K562 (cell line): ENCODE results near the gene ANKRD13D. TPM values are rescaled to one million over a fixed set of nuclear protein-coding genes. Genes with fewer than 3 reads are reported as not detected.

Source experiments
- NFIX ChIP-seq: fragments of 250-450 bp; sonication (Bioruptor Pico); IDR thresholded peaks from 2 replicates; pipeline ENCODE4 v1.4.0; 2020; ENCODE audit warnings: low read depth, mild to moderate bottlenecking, moderate library complexity
- NR2F6 ChIP-seq: fragments of 450-650 bp; formaldehyde crosslinking; IDR thresholded peaks from 2 replicates; pipeline ENCODE4 v1.4.0; 2020; ENCODE audit warnings: mild to moderate bottlenecking
- PATZ1 ChIP-seq: fragments of 250-450 bp; sonication (Bioruptor Pico); IDR thresholded peaks from 2 replicates; pipeline ENCODE4 v1.5.0; 2020; ENCODE audit warnings: mild to moderate bottlenecking, borderline replicate concordance
- RBM25 ChIP-seq: fragments of 200-400 bp; formaldehyde crosslinking; IDR thresholded peaks from 2 replicates; pipeline ENCODE4 v1.6.1; 2018; ENCODE audit warnings: low read length, low read depth, moderate library complexity; ENCODE audit not compliant: severe bottlenecking
- SETDB1 ChIP-seq: IDR thresholded peaks from one replicate; pipeline ENCODE4 v1.6.1; 2012; ENCODE audit warnings: low read length, control low read depth, inconsistent platforms
- SMAD2 ChIP-seq: fragments of 150-350 bp; IDR thresholded peaks from 2 replicates; pipeline ENCODE4 v1.6.1; 2014; ENCODE audit warnings: low read depth, mild to moderate bottlenecking, low read length
- SNAPC5 ChIP-seq: fragments of 250-450 bp; sonication (Bioruptor Pico); IDR thresholded peaks from 2 replicates; pipeline ENCODE4 v1.8.0; 2021; ENCODE audit warnings: moderate library complexity, mild to moderate bottlenecking, inconsistent platforms
- SNIP1 ChIP-seq: fragments of 450-650 bp; IDR thresholded peaks from 2 replicates; pipeline ENCODE4 v1.7.1; 2017; ENCODE audit warnings: low read depth, mild to moderate bottlenecking
- SP2 ChIP-seq: IDR thresholded peaks from 2 replicates; pipeline ENCODE4 v1.6.1; 2011; ENCODE audit warnings: mild to moderate bottlenecking, low read depth, low read length, moderate library complexity; ENCODE audit not compliant: poor library complexity, severe bottlenecking; ENCODE audit errors: extremely low read depth
- TOE1 ChIP-seq, 2 experiments: fragments of 450-650 bp in 1 of 2; sonication (generic) in 1 of 2; formaldehyde crosslinking in 1 of 2; IDR thresholded peaks; 2 replicates each; pipeline versions ENCODE4 v1.7.1 to v1.8.0; 2016 to 2022; ENCODE audit warnings: borderline replicate concordance in 2 of 2, mild to moderate bottlenecking in 2 of 2, antibody characterized with exemption in 1 of 2, inconsistent platforms in 1 of 2, low read depth in 1 of 2, missing genetic modification reagents in 1 of 2, moderate library complexity in 1 of 2
- WHSC1 ChIP-seq: IDR thresholded peaks from one replicate; pipeline ENCODE4 v1.6.1; 2012; ENCODE audit warnings: low read length, control low read depth, inconsistent platforms
- ZNF165 ChIP-seq: fragments of 250-450 bp; sonication (Bioruptor Pico); IDR thresholded peaks from 2 replicates; pipeline ENCODE4 v1.4.0; 2020; ENCODE audit warnings: borderline replicate concordance
- ZNF407 ChIP-seq: fragments of 450-650 bp; IDR thresholded peaks from 2 replicates; pipeline ENCODE4 v1.6.1; 2016; ENCODE audit warnings: low read depth
- ZNF449 ChIP-seq: fragments of 250-450 bp; sonication (Bioruptor Pico); IDR thresholded peaks from 2 replicates; pipeline ENCODE4 v1.8.0; 2022; ENCODE audit warnings: moderate library complexity, mild to moderate bottlenecking, inconsistent platforms
- ZNF57 ChIP-seq: fragments of 450-650 bp; formaldehyde crosslinking; IDR thresholded peaks from 2 replicates; pipeline ENCODE4 v1.4.0; 2020; ENCODE audit warnings: mild to moderate bottlenecking, moderate library complexity
- ZNF780A ChIP-seq: fragments of 250-450 bp; sonication (Bioruptor Pico); IDR thresholded peaks from 2 replicates; pipeline ENCODE4 v1.5.0; 2021; ENCODE audit warnings: mild to moderate bottlenecking
- polyA plus RNA-seq, 8 experiments: library from polyadenylated mRNA; depleted of rRNA in 4 of 8; stranded (reverse) in 5 of 8; unstranded in 3 of 8; fragments of >200 nt; fragmentation: Nextera tagmentation in 2 of 8; fragmentation: Illumina TruSeq in 1 of 8; extraction: Ambion mirVana in 2 of 8; extraction: Trizol in 1 of 8; gene quantifications; 2 replicates each; pipeline versions ENCODE4 v1.2.1 to v1.2.3, GENCODE V29; 2011 to 2014; ENCODE audit warnings: inconsistent platforms in 1 of 8, missing spikeins in 1 of 8
- total RNA-seq, 7 experiments: library from RNA; depleted of rRNA in 6 of 7; stranded (reverse); fragments of >200 nt in 6 of 7; fragmentation: Illumina TruSeq in 2 of 7; extraction: Trizol in 2 of 7; gene quantifications; 2 replicates each; pipeline versions ENCODE4 v1.2.1 to v1.2.3, GENCODE V29; 2011 to 2021; ENCODE audit warnings: low replicate concordance in 1 of 7

The ANKRD13D gene
- total and polyA plus RNA-seq, 9 of the 15 experiments (the other 6 are each of a cell fraction or from before 2014, with no cell fraction given), result 0.94 to 40.9 (median 22.4) TPM

- TF ChIP-seq PATZ1 (CRISPR knock-in tag), result no peak
- TF ChIP-seq NFIX (CRISPR knock-in tag), result no peak
- TF ChIP-seq ZNF449 (CRISPR knock-in tag), result no peak
- TF ChIP-seq WHSC1, result no peak
- TF ChIP-seq ZNF165, result no peak
- TF ChIP-seq SETDB1, result no peak
- TF ChIP-seq NR2F6 (CRISPR knock-in tag), result no peak
- TF ChIP-seq SP2, result no peak
- no peak for TF ChIP-seq SNAPC5 (CRISPR knock-in tag)
- TF ChIP-seq RBM25, result no peak
- no peak for TF ChIP-seq SNIP1
- peak; percentile 76 for TF ChIP-seq TOE1 (IDR thresholded peaks at IDR 0.05; ENCODE audit: borderline replicate concordance)
- no peak for TF ChIP-seq TOE1 (CRISPR knock-in tag; IDR thresholded peaks at IDR 0.05; ENCODE audit: borderline replicate concordance, low read depth)
- TF ChIP-seq SMAD2, result no peak
- TF ChIP-seq ZNF57 (CRISPR knock-in tag), result no peak
- no peak for TF ChIP-seq ZNF780A
- no peak for TF ChIP-seq ZNF407
Observed at GRCh38 chr11:67317205-67317887, 28.2 kb downstream of the ANKRD13D start (continued).
